CD8-positive, alpha-beta memory T cell (primary cell): ENCODE measurements around the gene COMP. TPM values are rescaled to one million over a fixed set of nuclear protein-coding genes. Genes with fewer than 3 reads are reported as not detected.
"Not testable (repeated sequence)": the region's sequence is repeated elsewhere in the genome, so short reads cannot be mapped to it uniquely, and the experiment has no call there.

Source experiments
- CTCF ChIA-PET: fragments of 350-600 bp; sonication (Branson Sonifier 250); formaldehyde crosslinking; loops from one replicate; lab custom pipeline; 2021; ENCODE audit warnings: antibody characterized with exemption; lab: Charles Lee
- POLR2A ChIA-PET: fragments of 350-600 bp; sonication (Branson Sonifier 250); formaldehyde crosslinking; loops from one replicate; lab custom pipeline; 2021; ENCODE audit warnings: antibody characterized with exemption; lab: Charles Lee
- DNase-seq, 5 donors: peaks; one replicate each; pipeline versions ENCODE4 v3.0.0 to v3.0.0-alpha.2; 2020 to 2022; ENCODE audit warnings: mixed read lengths in 1 of 5
- H3K27ac ChIP-seq: one replicate; pipeline ENCODE4 v1.7.0; 2013; ENCODE audit warnings: low read depth, mild to moderate bottlenecking, low read length, moderate library complexity
- H3K27me3 ChIP-seq: 2 replicates; pipeline ENCODE4 v1.7.0; 2013; ENCODE audit warnings: low read length, mild to moderate bottlenecking; ENCODE audit not compliant: insufficient read depth, poor library complexity, severe bottlenecking
- H3K36me3 ChIP-seq: 2 replicates; pipeline ENCODE4 v1.7.0; 2013; ENCODE audit warnings: mild to moderate bottlenecking, low read length, moderate library complexity; ENCODE audit not compliant: insufficient read depth
- H3K4me1 ChIP-seq: 2 replicates; pipeline ENCODE4 v1.7.0; 2013; ENCODE audit warnings: mild to moderate bottlenecking, low read length, moderate library complexity; ENCODE audit not compliant: insufficient read depth
- H3K4me3 ChIP-seq: 2 replicates; pipeline ENCODE4 v1.7.0; 2013; ENCODE audit warnings: mild to moderate bottlenecking, low read length
- H3K9me3 ChIP-seq: 2 replicates; pipeline ENCODE4 v1.7.0; 2013; ENCODE audit warnings: mild to moderate bottlenecking, low read length
- H3K27ac Mint-ChIP-seq, 8 donors: one replicate each; pipeline ENCODE4 v1.8.0; 2020 to 2021; ENCODE audit warnings: mixed read lengths in 8 of 8, mild to moderate bottlenecking in 6 of 8, inconsistent platforms in 3 of 8, moderate library complexity in 3 of 8
- H3K27me3 Mint-ChIP-seq, 2 donors: one replicate each; pipeline ENCODE4 v1.8.0; 2020 to 2021; ENCODE audit warnings: mixed read lengths in 2 of 2, mild to moderate bottlenecking in 1 of 2, moderate library complexity in 1 of 2
- H3K36me3 Mint-ChIP-seq, 3 donors: one replicate each; pipeline ENCODE4 v1.8.0; 2020 to 2021; ENCODE audit warnings: mixed read lengths in 3 of 3, inconsistent platforms in 1 of 3, mild to moderate bottlenecking in 1 of 3
- H3K4me1 Mint-ChIP-seq, 3 donors: one replicate each; pipeline ENCODE4 v1.8.0; 2020 to 2021; ENCODE audit warnings: mixed read lengths in 3 of 3, inconsistent platforms in 1 of 3, mild to moderate bottlenecking in 1 of 3
- H3K4me3 Mint-ChIP-seq, 7 donors: one replicate each; pipeline ENCODE4 v1.8.0; 2020 to 2021; ENCODE audit warnings: mixed read lengths in 7 of 7, mild to moderate bottlenecking in 6 of 7, moderate library complexity in 4 of 7, inconsistent platforms in 2 of 7
- H3K9me3 Mint-ChIP-seq, 5 donors: one replicate each; pipeline ENCODE4 v1.8.0; 2020 to 2022; ENCODE audit warnings: mixed read lengths in 5 of 5, mild to moderate bottlenecking in 3 of 5, moderate library complexity in 2 of 5, inconsistent platforms in 1 of 5
- polyA plus RNA-seq: library from polyadenylated mRNA; unstranded; fragments of 300-500 nt; fragmentation: Illumina TruSeq; gene quantifications from one replicate; pipeline ENCODE4 v1.2.3, GENCODE V29; 2021
- total RNA-seq, 2 experiments: library from RNA; stranded (reverse); gene quantifications; one replicate each; pipeline ENCODE4 v1.2.3, GENCODE V29; 2021

The COMP gene
- total and polyA plus RNA-seq, 3 experiments from 2014 or later: not detected

DNA sequence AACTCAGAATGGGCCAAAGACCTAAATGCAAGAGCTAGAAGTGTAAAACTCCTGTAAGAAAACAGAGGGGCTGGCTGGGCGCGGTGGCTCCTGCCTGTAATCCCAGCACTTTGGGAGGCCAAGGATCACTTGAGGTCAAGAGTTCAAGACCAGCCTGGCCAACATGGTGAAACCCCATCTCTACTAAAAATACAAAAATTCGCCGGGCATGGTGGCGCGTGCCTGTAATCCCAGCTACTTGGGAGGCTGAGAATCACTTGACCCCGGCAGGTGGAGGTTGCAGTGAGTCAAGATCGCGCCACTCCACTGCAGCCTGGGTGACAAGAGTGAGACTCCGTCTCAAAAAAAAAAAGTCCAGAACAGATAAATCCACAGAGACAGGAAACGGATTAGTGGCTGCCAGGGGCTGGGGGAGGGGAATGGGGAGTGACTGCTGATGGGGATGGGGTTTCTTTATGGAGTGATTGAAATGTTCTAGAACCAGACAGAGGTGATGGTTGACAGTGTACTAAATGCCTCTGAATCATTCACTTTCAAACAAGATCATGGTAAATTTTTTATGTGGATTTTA is 57.3 kb downstream of the COMP start:
- H3K27me3 Mint-ChIP-seq, H3K9me3 ChIP-seq, H3K27me3 ChIP-seq, H3K27ac ChIP-seq, H3K9me3 Mint-ChIP-seq, H3K27ac Mint-ChIP-seq, H3K4me3 ChIP-seq, H3K4me3 Mint-ChIP-seq, POLR2A ChIA-PET, H3K4me1 ChIP-seq, H3K4me1 Mint-ChIP-seq, H3K36me3 Mint-ChIP-seq, H3K36me3 ChIP-seq, DNase-seq, CTCF ChIA-PET: not testable (repeated sequence)

DNA sequence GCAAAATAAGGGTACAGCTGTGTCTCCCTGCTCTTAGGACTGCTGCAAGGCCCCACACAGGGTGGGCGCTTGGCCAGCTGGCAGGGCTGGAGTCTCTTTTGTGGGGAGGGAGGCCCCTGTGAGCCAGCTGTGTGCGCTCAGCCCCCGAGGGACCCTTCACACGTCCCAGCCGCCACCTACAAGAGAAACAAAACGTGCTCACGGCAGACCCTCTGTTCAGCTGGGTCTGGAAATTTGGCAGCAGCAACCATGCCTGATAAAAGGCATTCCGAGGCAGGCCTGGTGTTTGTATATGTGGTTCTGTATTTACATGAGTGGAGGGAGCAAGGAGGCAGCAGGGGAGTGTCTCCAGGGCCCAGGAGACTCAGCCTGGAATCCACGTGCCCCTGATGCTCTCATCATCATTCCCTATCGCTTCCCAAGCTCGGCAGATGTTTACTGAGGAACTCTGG is 57.9 kb downstream of the COMP start:
- Histone ChIP-seq H3K9me3 (no peaks in the 10 kb centered on the region), H3K27me3 (no peaks in the 10 kb centered on the region), H3K36me3 (no peaks in the 10 kb centered on the region), H3K4me3 (no peak overlapping the region), H3K27ac (no peak overlapping the region), H3K4me1 (no peaks in the 10 kb centered on the region)
- Mint-ChIP-seq H3K27me3 (no peaks in the 10 kb centered on the region), H3K4me3 (no peak overlapping the region), H3K36me3 (peaks cover 0 to 8% (median 0%) of the 10 kb centered on the region in 3 donors), H3K4me1 (peaks cover 0 to 5% (median 2%) of the 10 kb centered on the region in 3 donors), H3K27ac (no peak overlapping the region), H3K9me3 (no peaks in the 10 kb centered on the region)
- ChIA-PET CTCF (interaction anchor here (1.2 kb wide), 1 partner anchor 34 kb away, joined by 3 read pairs; no protein-coding TSS in a partner anchor), POLR2A (no interaction called here)
- DNase-seq: no peak

Other genes starting within 250 kb of the COMP start
- gene FKBP8, start 247.7 kb downstream of the COMP start, total RNA-seq: 100 to 1,000 TPM; 161 to 170 TPM
- 138 TPM for gene FKBP8, start 247.7 kb downstream of the COMP start, polyA plus RNA-seq
- gene KXD1, start 233.4 kb downstream of the COMP start, total RNA-seq: 100 to 1,000 TPM; 127 to 128 TPM
- 84.4 TPM for gene KXD1, start 233.4 kb downstream of the COMP start, polyA plus RNA-seq
- gene UBA52, start 219.4 kb downstream of the COMP start, total RNA-seq: 1,000 to 10,000 TPM; 1,684 to 1,700 TPM
- gene UBA52, start 219.4 kb downstream of the COMP start, polyA plus RNA-seq: 1,487 TPM
- 100 to 1,000 TPM; 107 to 110 TPM for gene REX1BD, start 202.5 kb downstream of the COMP start, total RNA-seq
- gene REX1BD, start 202.5 kb downstream of the COMP start, polyA plus RNA-seq: 169 TPM
- gene CRLF1, start 184.5 kb downstream of the COMP start, total RNA-seq: not detected
- gene CRLF1, start 184.5 kb downstream of the COMP start, polyA plus RNA-seq: not detected
- not detected for gene TMEM59L, start 178.4 kb downstream of the COMP start, total RNA-seq
- not detected for gene TMEM59L, start 178.4 kb downstream of the COMP start, polyA plus RNA-seq
- 10 to 100 TPM; 12.4 to 12.8 TPM for gene KLHL26, start 154.3 kb downstream of the COMP start, total RNA-seq
- gene KLHL26, start 154.3 kb downstream of the COMP start, polyA plus RNA-seq: 5.1 TPM
- gene CRTC1, start 107.6 kb downstream of the COMP start, total RNA-seq: 1 to 10 TPM; 6.7 to 7.1 TPM
- 1.3 TPM for gene CRTC1, start 107.6 kb downstream of the COMP start, polyA plus RNA-seq
- gene UPF1, start 40.7 kb upstream of the COMP start, total RNA-seq: 10 to 100 TPM; 96.8 to 97.2 TPM
- 24.6 TPM for gene UPF1, start 40.7 kb upstream of the COMP start, polyA plus RNA-seq
- not detected for gene CERS1, start 104.9 kb upstream of the COMP start, total RNA-seq
- not detected for gene CERS1, start 104.9 kb upstream of the COMP start, polyA plus RNA-seq
- 100 to 1,000 TPM; 177 to 184 TPM for gene COPE, start 128.1 kb upstream of the COMP start, total RNA-seq
- gene COPE, start 128.1 kb upstream of the COMP start, polyA plus RNA-seq: 300 TPM
- 10 to 100 TPM; 92.5 to 95.1 TPM for gene DDX49, start 128.4 kb upstream of the COMP start, total RNA-seq
- 28.5 TPM for gene DDX49, start 128.4 kb upstream of the COMP start, polyA plus RNA-seq
- 1 to 10 TPM; 1.2 to 1.3 TPM for gene HOMER3, start 149.9 kb upstream of the COMP start, total RNA-seq
- 0.58 TPM for gene HOMER3, start 149.9 kb upstream of the COMP start, polyA plus RNA-seq
- 10 to 100 TPM; 77.6 to 81.2 TPM for gene SUGP2, start 242.2 kb upstream of the COMP start, total RNA-seq
- gene SUGP2, start 242.2 kb upstream of the COMP start, polyA plus RNA-seq: 10.0 TPM
- gene ARMC6, start 242.3 kb upstream of the COMP start, total RNA-seq: 10 to 100 TPM; 57.6 to 61.9 TPM
- gene ARMC6, start 242.3 kb upstream of the COMP start, polyA plus RNA-seq: 34.1 TPM